HG03558 (cell line): ENCODE results near the gene ERCC5.
A peak's percentile ranks its signal among the peaks of the same experiment; 100 is the strongest.

ENCODE experiments used
- ATAC-seq: cut with Tn5 transposase; IDR thresholded peaks from one replicate; pipeline ENCODE4 v1.9.1; 2021; ENCODE audit warnings: moderate number of reproducible peaks; ENCODE audit not compliant: unreplicated experiment; ENCODE audit errors: extremely low read depth

The ERCC5 gene

DNA sequence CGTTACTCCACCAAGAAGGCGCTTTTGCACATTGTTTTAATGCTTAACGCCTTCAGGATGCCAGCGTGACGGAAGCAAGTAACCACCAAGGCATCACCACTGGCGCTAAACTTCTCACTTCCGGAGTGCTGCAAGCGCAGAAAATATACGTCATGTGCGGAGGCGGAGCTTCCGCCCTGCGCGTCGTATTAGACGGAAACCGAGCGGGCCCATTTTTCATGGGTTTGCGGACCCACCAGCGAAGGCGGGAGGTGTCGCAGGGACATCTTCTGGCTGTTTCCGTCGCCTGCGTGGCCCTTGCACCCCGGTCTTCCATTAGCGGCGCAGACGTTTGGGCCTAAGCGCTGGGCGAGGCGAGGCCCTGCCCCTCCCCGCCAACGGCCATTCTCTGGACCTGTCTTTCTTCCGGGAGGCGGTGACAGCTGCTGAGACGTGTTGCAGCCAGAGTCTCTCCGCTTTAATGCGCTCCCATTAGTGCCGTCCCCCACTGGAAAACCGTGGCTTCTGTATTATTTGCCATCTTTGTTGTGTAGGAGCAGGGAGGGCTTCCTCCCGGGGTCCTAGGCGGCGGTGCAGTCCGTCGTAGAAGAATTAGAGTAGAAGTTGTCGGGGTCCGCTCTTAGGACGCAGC, at the start of gene ERCC5:
Gene ERCC5 (plus strand): TSS at position 403 of the 631 bp plus-strand sequence. CDS start 235 bp downstream, outside the sequence.
- peak; percentile 75 for ATAC-seq

DNA sequence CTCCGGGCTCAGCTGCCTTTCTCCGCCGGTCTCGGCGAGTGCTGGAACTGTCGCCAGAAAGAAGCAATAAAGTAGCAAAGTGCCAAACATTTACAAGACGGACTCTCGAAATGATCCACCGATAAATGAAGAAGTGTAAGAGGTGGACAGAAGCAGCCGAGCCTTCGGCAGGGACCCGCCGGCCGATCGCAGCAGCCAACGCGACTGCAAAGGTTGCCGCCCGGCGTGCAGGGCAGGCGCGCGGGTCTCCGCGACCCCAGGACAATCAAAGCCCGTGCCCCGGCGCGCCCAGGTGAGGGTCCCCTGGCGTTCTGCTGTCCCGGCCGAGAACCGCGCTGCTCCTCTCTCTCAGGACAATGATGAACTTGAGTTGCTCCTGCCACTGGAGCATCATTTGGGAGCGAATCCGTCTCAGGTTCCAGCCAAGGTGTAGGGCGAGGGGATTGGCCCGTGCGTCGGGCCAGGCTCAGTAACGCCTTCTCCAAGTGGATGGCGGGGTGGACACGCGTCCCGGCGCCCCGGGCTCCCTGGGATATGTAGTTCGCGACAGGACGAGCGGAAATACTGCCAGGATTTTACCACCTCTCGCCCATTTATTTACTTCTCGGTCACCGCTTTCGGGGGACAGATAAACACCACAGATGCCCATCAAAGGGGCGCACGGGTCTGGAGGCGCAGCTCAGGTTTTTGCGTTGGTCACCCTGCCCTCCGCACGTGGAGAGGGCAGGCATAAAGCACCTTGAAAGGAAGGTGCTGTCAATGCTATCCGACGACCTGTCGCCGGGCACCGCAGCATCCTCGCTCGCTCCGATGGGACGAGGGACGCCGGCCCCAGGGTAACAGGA, 47.0 kb upstream of the ERCC5 start, which contains the start of the genes BIVM and POGLUT2:
Gene BIVM (plus strand): TSS at position 539 of the 845 bp plus-strand sequence. CDS start 8,149 bp downstream, outside the sequence.
Gene POGLUT2 (minus strand): TSS at position 396 of the 845 bp plus-strand sequence. CDS start 306 bp downstream, at position 90.
- peak; percentile 72 for ATAC-seq

DNA sequence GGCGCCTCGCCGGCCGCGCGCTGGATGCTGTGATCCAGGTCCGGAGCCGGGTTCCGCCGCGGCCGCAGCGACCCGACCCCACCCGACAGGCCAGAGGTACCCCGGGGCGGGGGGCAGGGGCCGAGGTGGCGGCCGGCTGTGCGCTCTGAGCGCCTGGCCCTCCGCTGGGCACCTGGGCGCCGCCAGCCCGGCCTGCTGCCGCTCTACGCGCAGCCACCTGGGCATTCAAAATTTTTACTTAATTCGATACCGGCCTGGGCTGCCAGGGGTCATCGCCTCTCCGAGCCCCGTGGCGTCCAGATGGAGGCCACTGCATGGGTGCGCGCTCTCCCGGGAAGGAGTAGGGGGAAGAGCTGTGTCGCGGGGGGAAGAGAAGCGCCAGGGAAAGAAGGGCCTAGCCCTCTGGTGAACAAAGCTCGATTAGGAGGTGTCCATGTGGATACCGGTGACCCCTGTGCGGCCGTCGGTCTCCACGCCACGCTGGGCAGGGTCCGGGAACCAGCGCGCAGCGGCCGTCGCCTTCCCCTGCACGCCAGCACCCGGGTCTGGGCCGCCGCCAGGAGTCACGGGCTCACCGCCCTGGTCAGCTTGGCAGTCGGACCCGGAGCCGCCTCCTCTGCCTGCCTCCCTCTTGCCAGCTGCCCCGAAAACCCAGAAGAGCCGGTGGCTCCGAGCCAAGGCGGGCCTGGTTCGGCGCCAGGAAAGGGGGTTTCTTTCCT, 46.2 kb upstream of the ERCC5 start:
- no peak for ATAC-seq

DNA sequence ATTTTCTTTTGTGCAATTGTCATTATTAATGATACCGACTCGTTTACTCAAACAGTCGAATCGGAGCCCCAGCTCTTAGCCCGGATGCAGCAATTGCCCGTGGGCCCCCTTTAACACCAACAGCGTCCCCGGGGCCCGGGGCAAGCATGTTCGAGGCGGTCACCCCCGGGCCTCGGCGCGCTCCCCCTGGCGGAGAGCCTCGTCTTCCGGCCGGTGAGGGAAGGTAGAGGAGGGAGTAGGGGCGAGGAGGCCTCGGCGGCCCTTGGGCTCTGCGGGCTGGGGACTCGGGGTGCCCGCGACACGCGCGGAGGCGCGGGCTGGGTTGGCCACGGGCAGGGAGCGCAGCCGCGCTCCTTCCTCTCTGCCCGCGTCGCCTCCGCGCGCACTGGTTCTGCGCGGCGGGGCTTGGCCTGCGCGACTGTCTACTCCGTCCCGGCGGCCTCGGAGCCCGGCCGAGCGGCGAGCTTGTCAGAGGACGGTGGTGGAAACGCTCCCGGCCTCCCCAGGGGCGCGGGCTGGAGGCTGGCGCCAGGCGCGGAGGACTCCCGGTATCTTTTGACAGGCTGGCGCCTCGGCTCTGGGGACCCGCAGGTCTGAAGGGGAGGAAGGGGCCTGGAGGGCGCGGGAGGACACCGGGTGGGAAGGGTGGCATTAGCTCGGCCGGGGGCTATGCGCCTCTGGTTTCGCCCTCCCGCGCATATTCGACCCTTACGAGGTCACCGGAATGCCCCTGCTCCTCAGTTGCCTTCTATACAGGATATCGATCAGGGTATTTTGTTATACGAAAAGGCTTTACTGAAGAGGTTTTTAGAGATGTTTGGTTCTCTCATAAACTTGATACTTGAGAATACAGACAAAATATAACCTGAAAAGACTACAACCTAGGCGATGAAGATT, 45.4 kb upstream of the ERCC5 start:
- ATAC-seq = peak; percentile 58

DNA sequence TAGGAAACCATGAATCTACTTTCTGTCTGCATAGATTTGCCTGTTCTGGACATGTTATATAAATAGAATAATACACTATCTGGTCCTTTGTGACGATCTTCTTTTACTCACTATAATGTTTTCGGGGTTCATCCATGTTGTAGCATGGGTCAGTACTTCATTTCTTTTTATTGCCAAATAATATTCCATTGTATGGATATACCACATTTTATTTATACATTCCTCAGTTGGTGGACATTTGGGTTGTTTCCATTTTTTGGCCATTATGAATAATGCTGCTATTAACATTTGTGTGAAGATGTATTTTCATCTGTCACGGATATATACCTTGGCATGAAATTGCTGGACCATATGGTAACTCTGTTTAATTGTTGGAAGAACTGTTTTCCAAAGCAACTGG, 40.2 kb upstream of the ERCC5 start:
- ATAC-seq = no peak

DNA sequence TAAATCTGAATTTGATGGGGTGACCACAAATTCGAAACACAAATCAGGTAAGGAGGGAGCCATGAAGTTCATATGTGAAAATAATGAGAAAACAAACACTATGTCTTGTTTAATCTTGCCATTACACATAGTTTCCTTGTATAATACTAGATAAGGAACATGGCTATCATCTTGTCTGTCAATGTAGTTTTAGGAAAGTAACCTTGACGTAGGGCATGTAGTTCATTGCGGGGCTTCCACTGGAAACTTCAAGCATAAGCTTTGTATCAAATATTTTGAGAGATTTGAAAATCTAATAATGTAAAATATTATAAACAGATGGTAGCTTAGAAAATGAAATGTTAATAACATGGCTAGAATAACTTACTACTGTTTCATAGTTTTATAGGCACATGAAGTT, 38.1 kb upstream of the ERCC5 start:
- ATAC-seq = no peak

DNA sequence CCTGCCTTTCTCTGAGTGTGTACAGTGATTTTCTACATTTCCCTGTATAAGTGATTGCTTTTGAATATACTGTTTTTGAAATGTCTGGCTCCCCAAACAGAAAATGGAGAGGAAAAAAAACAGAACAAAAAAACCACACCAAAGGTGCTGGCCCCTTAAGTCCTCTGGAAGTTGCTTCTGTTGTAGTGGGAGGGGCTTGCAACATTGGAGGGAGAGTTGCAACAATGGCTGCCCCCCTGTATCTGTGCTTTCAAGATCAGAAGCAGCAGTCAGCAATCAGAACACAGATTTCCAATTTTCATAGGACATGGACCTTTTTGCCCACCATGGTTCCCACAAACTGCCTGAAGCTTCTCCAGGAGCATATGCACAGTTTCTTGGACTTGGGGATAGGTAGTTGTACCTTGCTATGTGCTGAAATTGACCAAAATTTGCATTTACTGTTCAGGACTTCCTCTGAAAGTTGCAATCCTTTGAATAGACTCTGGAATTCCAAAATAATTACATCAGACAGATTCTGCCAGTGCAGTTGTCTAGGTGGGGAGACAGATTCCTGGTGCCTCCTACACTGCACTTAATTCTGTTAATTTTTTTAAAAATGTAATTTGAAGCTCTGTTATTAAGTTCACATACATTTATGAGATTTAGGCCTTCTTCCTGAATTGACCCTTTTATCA, 33.1 kb upstream of the ERCC5 start:
- ATAC-seq = no peak

DNA sequence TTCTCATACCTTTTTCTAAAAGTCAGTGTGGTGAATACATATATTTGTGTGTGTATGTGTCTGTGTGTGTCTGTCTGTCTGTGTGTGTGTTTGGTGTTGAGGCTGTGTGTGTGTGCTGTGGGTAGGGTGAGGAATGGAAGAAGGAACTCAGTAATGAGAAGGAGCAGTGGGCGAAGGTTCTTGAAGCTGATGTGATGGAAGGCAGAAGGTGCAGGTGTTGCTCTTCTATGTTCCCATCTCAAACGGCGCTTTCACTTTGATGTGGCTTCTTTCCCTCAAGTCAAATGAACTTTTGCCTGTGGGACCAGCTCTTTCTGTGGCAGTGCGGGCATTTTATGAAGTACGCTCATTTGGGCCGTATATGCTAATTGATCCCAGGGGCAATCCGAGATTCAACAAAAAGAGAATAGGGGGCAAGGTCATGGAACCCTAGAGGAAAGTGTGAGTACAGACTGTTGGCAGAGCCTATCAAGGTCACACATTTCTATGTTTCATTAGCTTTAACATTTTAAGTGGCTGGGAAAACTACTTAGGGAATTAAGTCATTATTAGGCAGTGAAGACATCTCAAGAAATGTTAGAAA, 31.7 kb upstream of the ERCC5 start:
- no peak for ATAC-seq

DNA sequence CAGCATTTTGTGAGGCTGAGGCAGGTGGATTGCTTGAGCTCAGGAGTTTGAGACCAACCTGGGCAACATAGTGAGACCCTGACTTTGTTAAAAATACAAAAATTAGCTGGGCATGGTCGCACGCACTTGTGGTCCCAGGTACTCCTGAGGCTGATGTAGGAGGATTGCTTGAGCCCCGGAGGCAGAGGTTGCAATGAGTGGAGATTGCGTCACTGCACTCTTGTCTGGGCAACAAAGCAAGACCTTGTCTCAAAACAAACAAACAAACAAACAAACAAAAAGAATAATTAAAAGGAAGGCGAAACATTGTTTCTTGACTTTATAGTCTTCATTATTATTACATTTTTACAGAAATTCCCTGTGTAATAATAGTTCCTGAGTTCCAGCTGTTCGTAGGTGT, 31.0 kb upstream of the ERCC5 start:
- ATAC-seq = no peak

DNA sequence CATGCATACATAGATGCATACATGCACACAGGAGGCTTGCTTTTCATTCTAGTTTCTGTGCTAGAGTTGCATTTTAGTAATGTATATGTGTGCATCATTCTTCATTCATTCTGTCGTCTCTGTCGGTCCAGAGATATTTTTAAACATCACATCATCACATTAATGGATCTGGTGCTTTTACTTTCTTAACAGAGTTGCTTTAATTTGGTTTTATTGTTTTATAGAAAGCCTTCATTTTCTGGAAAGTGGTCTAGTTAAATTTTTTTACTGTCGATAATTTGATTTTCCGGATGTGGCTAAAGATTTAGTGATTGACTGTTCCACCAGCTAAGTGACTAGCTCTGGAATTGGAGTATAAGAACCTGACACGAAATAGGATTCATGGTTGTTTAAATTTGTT, 30.0 kb upstream of the ERCC5 start:
- ATAC-seq = no peak

DNA sequence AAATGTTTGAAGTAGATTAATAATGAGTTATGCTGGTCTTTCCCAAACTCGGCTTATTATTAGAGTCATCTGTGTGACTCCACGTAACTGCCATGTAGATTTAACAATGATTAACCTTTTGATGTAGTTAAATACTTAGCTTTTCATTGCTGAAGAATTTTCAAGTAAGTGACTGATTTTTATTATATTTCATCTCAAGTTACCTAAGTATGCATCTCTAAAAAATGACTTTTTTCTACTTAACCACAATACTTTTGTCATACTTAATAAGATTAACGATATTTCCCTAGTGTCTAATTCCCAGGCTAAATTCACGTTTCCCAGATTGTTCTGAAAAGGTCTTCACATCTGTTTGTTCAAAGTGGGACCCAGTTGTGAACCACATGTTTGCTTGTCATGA, 29.1 kb upstream of the ERCC5 start:
- no peak for ATAC-seq

DNA sequence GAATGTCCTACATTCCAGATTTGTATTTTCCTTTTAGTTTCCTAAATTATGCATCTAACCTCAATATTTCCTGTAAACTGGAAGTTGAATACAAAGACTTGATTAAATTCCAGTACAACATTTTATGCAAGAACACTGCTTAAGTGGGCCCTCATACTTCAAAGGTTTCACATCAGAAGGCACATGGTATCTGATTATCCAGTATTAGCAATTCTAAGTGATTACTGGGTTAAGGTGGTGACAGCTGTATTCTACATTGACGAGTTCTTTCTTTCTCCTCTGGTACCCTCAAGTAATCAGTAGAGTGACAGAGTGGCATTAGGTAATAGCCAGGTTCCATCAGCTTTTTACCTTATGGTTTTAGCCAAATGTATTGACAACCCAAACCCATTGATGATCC, 28.6 kb upstream of the ERCC5 start:
- no peak for ATAC-seq

DNA sequence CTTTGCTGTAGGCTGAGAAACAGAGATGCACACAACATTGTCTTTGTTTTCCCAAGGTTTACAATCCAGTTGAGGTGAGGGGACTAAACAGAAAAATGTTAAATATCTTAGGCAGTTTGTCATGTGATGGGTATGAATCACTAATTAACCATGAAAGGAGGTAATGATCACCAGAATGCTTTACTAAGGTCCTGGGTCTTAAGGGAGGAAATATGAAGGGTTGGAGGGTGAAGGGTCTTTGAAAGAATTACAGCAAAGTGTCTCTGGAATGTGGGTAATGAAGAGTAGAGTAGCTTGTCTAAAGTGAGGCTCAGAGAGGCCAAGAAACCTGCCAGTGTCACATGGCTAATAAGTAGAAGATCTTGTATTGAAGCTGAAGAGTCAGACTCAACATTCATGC, 27.9 kb upstream of the ERCC5 start:
- ATAC-seq = no peak

DNA sequence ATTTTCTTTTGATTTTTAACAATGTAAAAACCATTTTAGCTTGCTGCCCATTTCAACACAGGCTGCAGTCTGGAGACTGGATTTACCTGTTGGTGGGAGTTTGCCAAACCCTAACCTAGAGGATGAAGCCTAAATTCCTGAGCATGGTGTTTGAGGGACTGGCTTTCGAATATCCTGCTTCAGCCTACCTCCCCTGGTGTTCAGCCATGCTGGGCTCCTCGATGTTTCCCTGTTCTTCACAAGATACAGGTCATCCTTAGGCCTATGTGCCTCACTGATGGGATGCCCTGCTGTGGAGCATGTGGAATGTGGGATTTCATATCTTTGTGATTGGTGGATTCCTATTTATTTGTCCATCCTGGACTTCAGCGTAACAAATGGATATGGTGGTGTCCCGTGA, 20.4 kb upstream of the ERCC5 start:
- no peak for ATAC-seq

DNA sequence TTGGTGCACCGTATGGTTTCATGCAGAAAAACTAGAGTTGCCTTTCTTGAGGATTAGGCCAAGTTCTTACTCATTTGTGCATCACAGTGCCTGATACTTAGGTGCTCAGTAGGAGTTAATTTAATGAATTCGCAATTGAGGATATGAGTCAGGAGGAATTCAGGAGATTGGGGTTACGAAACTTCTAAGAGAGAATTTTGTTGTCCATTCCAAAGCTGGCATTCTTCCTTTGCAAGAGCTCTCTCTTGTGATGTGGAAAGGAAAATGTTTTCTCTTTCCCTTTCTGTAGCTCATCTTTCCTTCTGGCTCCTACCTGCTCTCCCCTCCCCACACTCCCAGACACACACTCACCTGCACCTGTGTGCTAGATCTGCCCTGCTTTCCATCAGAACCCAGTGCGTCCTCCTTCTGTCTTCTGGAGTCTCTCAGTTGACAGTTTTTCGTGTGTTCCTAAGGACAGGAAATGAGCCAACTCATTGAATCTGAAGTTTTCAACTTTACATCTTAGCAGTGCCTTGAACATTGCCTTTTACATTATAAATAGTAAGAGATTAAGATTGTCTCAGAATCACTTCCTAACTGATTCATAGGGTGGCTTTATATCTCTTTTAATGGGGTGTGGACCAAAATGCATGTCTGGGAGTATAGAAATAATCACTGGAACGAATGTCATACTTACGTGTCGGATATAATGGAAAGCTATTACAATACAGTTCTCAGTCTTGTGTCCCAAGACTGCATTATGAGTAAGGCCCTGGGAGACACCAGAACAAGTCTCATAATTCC, 19.7 kb upstream of the ERCC5 start:
- no peak for ATAC-seq

DNA sequence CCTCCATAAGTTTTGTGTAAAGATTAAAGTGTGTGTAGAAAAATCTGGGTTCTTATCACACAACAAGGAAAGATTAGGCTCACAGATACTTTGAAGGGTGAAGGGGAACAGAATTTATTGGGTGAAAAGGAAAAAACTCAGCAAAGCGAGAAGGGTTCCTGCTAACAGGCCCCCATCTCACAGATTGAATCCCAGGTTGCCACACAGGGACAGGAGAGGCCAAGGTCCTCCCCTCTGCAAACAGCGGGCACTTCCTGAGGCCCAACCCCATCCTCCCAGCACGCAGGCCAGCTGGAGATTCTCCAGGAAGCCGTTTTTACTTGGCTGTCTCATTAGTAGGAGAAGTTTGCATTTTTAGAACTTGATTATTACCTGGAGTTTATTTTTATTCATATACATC, 15.2 kb upstream of the ERCC5 start:
- ATAC-seq = no peak

DNA sequence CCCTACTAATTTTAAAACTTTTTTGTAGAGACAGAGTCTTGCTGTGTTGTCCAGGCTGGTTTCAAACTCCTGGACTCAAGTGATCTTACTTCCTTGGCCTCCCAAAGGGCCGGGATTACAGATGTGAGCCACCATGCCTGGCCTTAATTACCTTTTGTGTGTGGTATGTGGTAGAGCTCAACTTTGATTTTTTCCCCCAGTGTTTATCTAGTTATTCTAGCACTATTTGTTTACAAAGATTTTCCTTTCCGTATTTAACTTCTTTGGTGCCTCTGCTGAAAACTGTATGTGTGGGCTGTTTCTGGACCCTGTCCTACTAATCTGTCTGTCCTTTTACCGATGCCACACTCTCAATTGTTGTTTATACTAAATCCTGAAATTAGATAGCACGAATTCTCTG, 9.4 kb upstream of the ERCC5 start:
- ATAC-seq = no peak

DNA sequence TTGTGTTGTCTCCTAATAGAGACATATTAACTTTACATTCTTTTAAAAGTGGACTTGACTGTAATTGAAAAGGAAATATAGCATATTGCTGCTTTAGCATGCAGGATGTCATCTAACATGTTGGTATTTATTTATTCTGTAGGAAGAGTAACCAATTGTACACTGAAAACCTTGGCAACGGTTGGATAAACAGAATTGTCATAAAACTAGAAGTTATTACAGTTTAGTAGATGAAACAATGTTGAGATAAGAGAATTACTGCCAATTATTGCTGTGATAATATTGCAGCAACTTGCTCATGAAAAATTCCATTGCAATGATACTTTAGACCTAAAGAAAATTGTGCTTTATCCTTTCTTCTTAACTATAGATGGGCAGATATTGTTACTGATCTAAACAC, 7.6 kb upstream of the ERCC5 start:
- ATAC-seq = no peak
